Tibial nerve (tissue), 4 donors: ENCODE data around the gene JMJD1C. TPM values are rescaled to one million over a fixed set of nuclear protein-coding genes. Genes with fewer than 3 reads are reported as not detected.
"Not testable (repeated sequence)": the region's sequence is repeated elsewhere in the genome, so short reads cannot be mapped to it uniquely, and the experiment has no call there.

Experiments
- DNase-seq, 2 donors: peaks; one replicate each; pipeline ENCODE4 v3.0.0-alpha.2; 2019; ENCODE audit warnings: low spot score in 2 of 2
- H3K27ac ChIP-seq, 4 donors: fragments of 200-600 bp; sonication (generic) in 3 of 4; one replicate each; pipeline ENCODE4 v1.5.1; 2017 to 2019; ENCODE audit warnings: mild to moderate bottlenecking in 1 of 4
- H3K27me3 ChIP-seq, 2 donors: fragments of 200-600 bp; sonication (generic) in 1 of 2; one replicate each; pipeline versions ENCODE4 v1.5.1 to v1.6.0; 2017 to 2019
- H3K36me3 ChIP-seq, 3 donors: fragments of 200-600 bp; sonication (generic); one replicate each; pipeline ENCODE4 v1.5.1; 2018 to 2019
- H3K4me1 ChIP-seq, 4 donors: fragments of 200-600 bp; sonication (generic) in 3 of 4; one replicate each; pipeline ENCODE4 v1.5.1; 2017 to 2019
- H3K4me3 ChIP-seq, 4 donors: fragments of 200-600 bp; sonication (generic) in 3 of 4; one replicate each; pipeline ENCODE4 v1.5.1; 2017 to 2019; ENCODE audit warnings: mild to moderate bottlenecking in 1 of 4, moderate library complexity in 1 of 4
- H3K9me3 ChIP-seq, 4 donors: fragments of 200-600 bp; sonication (generic) in 3 of 4; one replicate each; pipeline ENCODE4 v1.5.1; 2017 to 2019
- CTCF ChIP-seq, 5 experiments: fragments of 200-600 bp in 3 of 5; fragments of 450-650 bp in 2 of 5; sonication (generic) in 3 of 5; IDR thresholded peaks; one replicate each; pipeline ENCODE4 v1.5.1; 2016 to 2019; ENCODE audit warnings: antibody characterized with exemption in 5 of 5, mild to moderate bottlenecking in 3 of 5, moderate library complexity in 2 of 5
- EP300 ChIP-seq, 2 donors: sonication (generic); formaldehyde crosslinking; IDR thresholded peaks; one replicate each; pipeline ENCODE4 v1.6.1; 2017; ENCODE audit warnings: antibody characterized with exemption in 2 of 2, mild to moderate bottlenecking in 1 of 2
- POLR2A ChIP-seq, 2 donors: fragments of 450-650 bp; IDR thresholded peaks; one replicate each; pipeline ENCODE4 v1.6.1; 2017; ENCODE audit warnings: antibody characterized with exemption in 2 of 2, mild to moderate bottlenecking in 2 of 2, moderate library complexity in 2 of 2
- WGBS, 2 donors: methylation state at CpG; one replicate each; pipeline ENCODE4 v1.1.5; 2018; 5-methylcytosine and 5-hydroxymethylcytosine counted together
- total RNA-seq, 4 donors: library from RNA; depleted of rRNA; stranded (reverse); fragments of >200 nt; gene quantifications; one replicate each; pipeline ENCODE4 v1.1.0, GENCODE V29; 2016

Gene JMJD1C
- total RNA-seq, 4 donors from 2014 or later: 100 to 156 (median 131) TPM

DNA sequence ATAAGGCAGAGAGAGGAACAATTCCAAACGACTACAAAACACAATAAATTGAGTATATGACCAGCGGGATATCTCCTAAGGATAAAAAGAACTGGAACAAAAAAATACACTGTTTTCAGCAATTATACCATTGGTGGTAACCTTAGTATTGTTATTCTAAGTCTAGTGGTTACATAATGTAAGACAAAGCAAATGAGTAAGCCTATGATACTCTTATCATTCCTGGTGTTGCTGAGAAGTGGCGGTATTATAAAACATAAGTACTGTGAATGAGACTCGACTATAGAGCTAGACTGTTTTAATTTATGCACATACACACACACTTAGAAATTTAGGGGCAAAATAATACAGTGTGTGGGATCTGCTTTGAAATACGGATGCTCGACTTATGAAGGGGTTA is 225.0 kb downstream of the JMJD1C start:
- H3K27me3 ChIP-seq: no peaks in the 10 kb centered on the region
- peaks cover 0 to 59% (median 22%) of the 10 kb centered on the region in 4 donors for H3K4me1 ChIP-seq
- no peak overlapping the region for H3K4me3 ChIP-seq
- TF ChIP-seq POLR2A (IDR thresholded peaks at IDR 0.05): no peak
- TF ChIP-seq CTCF (IDR thresholded peaks at IDR 0.05): no peak
- no peak for TF ChIP-seq EP300 (IDR thresholded peaks at IDR 0.05)
- 78 to 81% methylated on average over 6 of the region's 6 CpGs for WGBS, 2 donors
- no peak for DNase-seq
- no peaks in the 10 kb centered on the region for H3K9me3 ChIP-seq
- no peak overlapping the region for H3K27ac ChIP-seq
- no peaks in the 10 kb centered on the region for H3K36me3 ChIP-seq

GRCh38 chr10:63238501-63238900 is 227.3 kb downstream of the JMJD1C start:
- H3K27me3 ChIP-seq: no peaks in the 10 kb centered on the region
- peaks cover 0 to 4% (median 0%) of the 10 kb centered on the region in 3 donors for H3K36me3 ChIP-seq
- H3K4me1 ChIP-seq: peaks cover 0 to 54% (median 19%) of the 10 kb centered on the region in 4 donors
- DNase-seq: no peak
- 69 to 74% methylated on average over 1 of the region's 1 CpG for WGBS, 2 donors
- no peak overlapping the region for H3K27ac ChIP-seq
- H3K9me3 ChIP-seq: no peaks in the 10 kb centered on the region
- TF ChIP-seq CTCF (IDR thresholded peaks at IDR 0.05): no peak
- TF ChIP-seq EP300 (IDR thresholded peaks at IDR 0.05): no peak
- no peak for TF ChIP-seq POLR2A (IDR thresholded peaks at IDR 0.05)
- H3K4me3 ChIP-seq: no peak overlapping the region

- WGBS, 2 donors: 96% methylated on average over 3 of the region's 3 CpGs
- Histone ChIP-seq H3K27me3 (no peaks in the 10 kb centered on the region), H3K36me3 (peaks cover 0 to 4% (median 0%) of the 10 kb centered on the region in 3 donors), H3K4me3 (no peak overlapping the region), H3K9me3 (no peaks in the 10 kb centered on the region), H3K4me1 (peaks cover 0 to 60% (median 19%) of the 10 kb centered on the region in 4 donors), H3K27ac (peak overlapping the region in 1 of 4 donors; percentile 48)
- no peak for DNase-seq
- TF ChIP-seq EP300 (IDR thresholded peaks at IDR 0.05): no peak
- no peak for TF ChIP-seq POLR2A (IDR thresholded peaks at IDR 0.05)
- TF ChIP-seq CTCF (IDR thresholded peaks at IDR 0.05): no peak
Observed at GRCh38 chr10:63237396-63237795, 228.4 kb downstream of the JMJD1C start.

DNA sequence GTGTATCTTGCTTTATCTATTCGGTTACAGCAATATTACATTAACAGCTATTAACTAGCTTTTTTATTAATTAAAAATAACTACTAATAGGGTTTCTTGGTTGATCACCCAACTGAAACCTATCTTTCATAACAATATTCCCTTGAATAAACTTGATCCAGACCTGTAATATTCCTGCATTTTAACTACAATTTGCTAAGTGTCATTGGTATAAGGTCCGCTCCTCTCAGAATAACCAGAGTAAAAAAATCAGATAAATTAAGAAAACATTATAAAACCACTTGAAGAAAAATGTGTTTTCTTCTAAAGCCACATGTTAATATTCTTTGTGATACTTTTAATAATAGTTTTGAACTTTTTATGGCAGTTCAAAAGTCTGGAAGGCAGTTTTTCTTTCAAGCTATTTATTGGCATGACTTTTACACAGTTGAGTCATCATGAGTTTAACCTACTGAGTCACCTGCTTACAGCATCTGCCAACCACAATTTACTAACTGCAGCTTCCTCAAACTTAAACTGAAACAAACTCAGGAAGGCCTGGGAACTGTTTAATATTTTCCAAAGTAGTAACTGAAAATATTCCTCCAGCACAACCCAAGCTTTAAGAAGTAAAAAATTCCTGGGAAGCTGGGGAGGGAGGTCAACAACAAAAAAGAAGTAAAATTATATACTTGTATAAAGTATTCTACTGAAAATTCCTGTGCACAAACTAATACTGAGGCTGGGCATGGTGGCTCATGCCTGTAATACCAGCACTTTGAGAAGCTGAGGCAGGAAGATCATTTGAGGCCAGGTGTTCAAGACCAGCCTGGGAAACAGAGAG is 229.5 kb downstream of the JMJD1C start:
- Histone ChIP-seq H3K9me3 (no peaks in the 10 kb centered on the region), H3K27me3 (no peaks in the 10 kb centered on the region), H3K4me3 (no peak overlapping the region), H3K36me3 (peaks cover 0 to 4% (median 0%) of the 10 kb centered on the region in 3 donors), H3K27ac (peak overlapping the region in 3 of 4 donors; percentile 48 to 62 (median 58)), H3K4me1 (peaks cover 0 to 55% (median 16%) of the 10 kb centered on the region in 4 donors)
- WGBS, 2 donors: 82 to 87% methylated on average over 2 of the region's 2 CpGs
- DNase-seq: no peak
- TF ChIP-seq POLR2A (IDR thresholded peaks at IDR 0.05) (no peak), CTCF (IDR thresholded peaks at IDR 0.05) (no peak), EP300 (IDR thresholded peaks at IDR 0.05) (peak in 1 of 2 donors; percentile 53)

GRCh38 chr10:63235136-63235535 is 230.6 kb downstream of the JMJD1C start:
- not testable (repeated sequence) for H3K27me3 ChIP-seq, H3K36me3 ChIP-seq, H3K9me3 ChIP-seq, H3K27ac ChIP-seq, H3K4me3 ChIP-seq, DNase-seq
- WGBS, 2 donors: 88 to 98% methylated on average over 10 of the region's 10 CpGs
- peaks cover 0 to 47% (median 13%) of the 10 kb centered on the region in 4 donors for H3K4me1 ChIP-seq
